Measurements from ENCODE around the gene RFC4. TPM values are rescaled to one million over a fixed set of nuclear protein-coding genes. Genes with fewer than 3 reads are reported as not detected.
A peak's percentile ranks its signal among the peaks of the same experiment; 100 is the strongest.

The RFC4 gene
- total and polyA plus RNA-seq, 2 of the 13 experiments (the other 11 are each of a cell fraction or from before 2014, with no cell fraction given) = 18.5 to 103 TPM

DNA sequence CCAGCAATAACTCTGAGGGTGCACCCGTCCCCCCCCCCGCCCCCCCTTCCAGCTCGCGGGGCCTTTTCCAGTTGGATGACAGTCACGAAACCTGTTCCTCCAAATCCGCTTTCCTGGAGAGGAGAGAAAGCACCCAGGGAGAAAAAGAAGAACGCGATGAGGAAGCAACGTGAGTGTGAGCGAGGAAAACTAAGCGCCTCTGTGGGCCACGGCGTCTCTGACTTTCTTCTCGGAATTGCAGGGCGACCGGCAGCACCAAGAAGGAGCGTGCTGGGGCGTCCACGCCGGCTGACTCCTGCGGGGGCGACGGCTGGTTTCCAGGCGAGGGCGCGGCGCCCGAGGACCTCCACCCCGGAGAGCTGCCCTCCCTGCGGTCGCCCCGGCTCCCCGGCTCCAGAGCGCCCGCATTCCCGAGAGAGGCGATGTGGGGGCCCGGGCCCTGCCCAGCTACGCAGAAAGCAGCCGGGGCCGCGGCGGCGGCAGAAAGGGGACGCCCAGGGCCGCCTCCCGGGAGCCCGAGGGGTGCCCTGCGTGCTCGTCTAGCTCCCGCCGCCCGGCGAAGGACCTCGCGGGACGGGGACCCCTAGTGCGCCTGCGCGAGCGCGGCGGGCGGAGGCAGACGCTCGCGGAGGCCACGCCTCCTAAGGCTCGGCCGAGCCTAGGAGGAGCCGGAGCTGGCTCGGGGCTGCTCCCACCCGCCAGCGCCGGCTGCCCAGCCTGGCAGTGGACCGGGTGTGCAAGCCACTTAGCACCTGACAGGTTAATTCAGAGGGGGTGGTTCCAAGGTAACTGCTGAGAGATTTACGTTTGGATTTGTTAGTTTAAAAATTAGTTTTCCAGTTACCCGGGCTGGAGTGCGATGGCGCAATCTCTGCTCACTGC, 20.9 kb upstream of the RFC4 start (continued):
- TF ChIP-seq ARHGAP35 (CRISPR knock-in tag; IDR thresholded peaks at IDR 0.05; ENCODE audit: borderline replicate concordance) (no peak), PAX8 (CRISPR knock-in tag; IDR thresholded peaks at IDR 0.05; ENCODE audit: borderline replicate concordance) (no peak), TFDP1 (CRISPR knock-in tag; IDR thresholded peaks at IDR 0.05; ENCODE audit: borderline replicate concordance) (peak; percentile 71; the same call in 1 of the 2 replicates), IKZF4 (CRISPR knock-in tag; IDR thresholded peaks at IDR 0.05; ENCODE audit: borderline replicate concordance, low read depth, not compliant biosample characterization) (peak; percentile 62), NCOR1 (IDR thresholded peaks at IDR 0.05; ENCODE audit: borderline replicate concordance, low read length) (no peak), ZNF33B (CRISPR knock-in tag; IDR thresholded peaks at IDR 0.05) (no peak), ZNF710 (CRISPR knock-in tag; IDR thresholded peaks at IDR 0.05; ENCODE audit: borderline replicate concordance) (0 out of 2 replicates have a peak, but pooled peaks have one; percentile 8), RBFOX2 (IDR thresholded peaks at IDR 0.05; ENCODE audit: low read depth, low read length) (peak; percentile 78), KAT8 (CRISPR knock-in tag; IDR thresholded peaks at IDR 0.05) (0 out of 2 replicates have a peak, but pooled peaks have one; percentile 19), HMGA1 (CRISPR knock-in tag; conservative IDR thresholded peaks at IDR 0.05) (no peak), LCORL (IDR thresholded peaks at IDR 0.05) (no peak), LCORL (CRISPR knock-in tag; IDR thresholded peaks at IDR 0.05) (peak; percentile 26; the same call in 1 of the 2 replicates), SKI (IDR thresholded peaks at IDR 0.05; ENCODE audit: partially characterized antibody) (no peak), SALL1 (CRISPR knock-in tag; IDR thresholded peaks at IDR 0.05) (peak; percentile 79), ZMYM4 (CRISPR knock-in tag; IDR thresholded peaks at IDR 0.05) (peak; percentile 28; the same call in 1 of the 2 replicates), RAD21 (CRISPR knock-in tag; IDR thresholded peaks at IDR 0.05) (peak; percentile 34), KAT7 (CRISPR knock-in tag; IDR thresholded peaks at IDR 0.05; ENCODE audit: borderline replicate concordance) (no peak), ZNF44 (CRISPR knock-in tag; IDR thresholded peaks at IDR 0.05) (no peak), SP4 (CRISPR knock-in tag; IDR thresholded peaks at IDR 0.05) (peak; percentile 53; the same call in 1 of the 2 replicates)
- TF ChIP-seq, protein P1, sequence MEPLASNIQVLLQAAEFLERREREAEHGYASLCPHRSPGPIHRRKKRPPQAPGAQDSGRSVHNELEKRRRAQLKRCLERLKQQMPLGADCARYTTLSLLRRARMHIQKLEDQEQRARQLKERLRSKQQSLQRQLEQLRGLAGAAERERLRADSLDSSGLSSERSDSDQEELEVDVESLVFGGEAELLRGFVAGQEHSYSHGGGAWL (CRISPR knock-in tag; IDR thresholded peaks at IDR 0.05) = 0 out of 2 replicates have a peak, but pooled peaks have one; percentile 37
- TF ChIP-seq, protein P2, sequence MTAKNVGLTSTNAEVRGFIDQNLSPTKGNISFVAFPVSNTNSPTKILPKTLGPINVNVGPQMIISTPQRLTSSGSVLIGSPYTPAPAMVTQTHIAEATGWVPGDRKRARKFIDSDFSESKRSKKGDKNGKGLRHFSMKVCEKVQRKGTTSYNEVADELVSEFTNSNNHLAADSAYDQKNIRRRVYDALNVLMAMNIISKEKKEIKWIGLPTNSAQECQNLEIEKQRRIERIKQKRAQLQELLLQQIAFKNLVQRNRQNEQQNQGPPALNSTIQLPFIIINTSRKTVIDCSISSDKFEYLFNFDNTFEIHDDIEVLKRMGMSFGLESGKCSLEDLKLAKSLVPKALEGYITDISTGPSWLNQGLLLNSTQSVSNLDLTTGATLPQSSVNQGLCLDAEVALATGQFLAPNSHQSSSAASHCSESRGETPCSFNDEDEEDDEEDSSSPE (CRISPR knock-in tag; IDR thresholded peaks at IDR 0.05) = peak; percentile 75

Data from HepG2 (cell line).